Measurements from ENCODE around the gene LSG1. TPM values are rescaled to one million over a fixed set of nuclear protein-coding genes. Genes with fewer than 3 reads are reported as not detected.
A peak's percentile ranks its signal among the peaks of the same experiment; 100 is the strongest.

The LSG1 gene
- total and polyA plus RNA-seq, 12 donors = 12.5 to 56.0 (median 23.1) TPM

- DNase-seq = peak; percentile 70 to 93 (median 78)
- TF ChIP-seq CTCF (IDR thresholded peaks at IDR 0.05) (peak; percentile 63 to 97 (median 93)), POLR2A (IDR thresholded peaks at IDR 0.05) (no peak)
- Histone ChIP-seq H3K9me3 (replicated peaks in 1 of 3) (no peaks in the 10 kb centered on the region), H3K4me3 (no peak overlapping the region), H3K4me1 (replicated peaks in 1 of 2) (peaks cover 18 to 30% of the 10 kb centered on the region in 2 donors), H3K36me3 (replicated peaks in 1 of 2) (no peaks in the 10 kb centered on the region), H3K27ac (peak overlapping the region in 3 of 5 donors; percentile 13 to 60 (median 48)), H3K27me3 (peaks cover 7% of the 10 kb centered on the region)
- intact Hi-C loops (cut with DNase I) = loop anchor here in 1 of 2 donors (2.0 to 10.0 kb wide), 3 partner anchors 424 to 842 kb away; no protein-coding TSS in a partner anchor
- WGBS, 4 donors = 20 to 36% (median 32%) methylated on average over 5 to 14 of the region's 14 CpGs
Measured at GRCh38 chr3:194682694-194683310, 10.8 kb upstream of the LSG1 start.

DNA sequence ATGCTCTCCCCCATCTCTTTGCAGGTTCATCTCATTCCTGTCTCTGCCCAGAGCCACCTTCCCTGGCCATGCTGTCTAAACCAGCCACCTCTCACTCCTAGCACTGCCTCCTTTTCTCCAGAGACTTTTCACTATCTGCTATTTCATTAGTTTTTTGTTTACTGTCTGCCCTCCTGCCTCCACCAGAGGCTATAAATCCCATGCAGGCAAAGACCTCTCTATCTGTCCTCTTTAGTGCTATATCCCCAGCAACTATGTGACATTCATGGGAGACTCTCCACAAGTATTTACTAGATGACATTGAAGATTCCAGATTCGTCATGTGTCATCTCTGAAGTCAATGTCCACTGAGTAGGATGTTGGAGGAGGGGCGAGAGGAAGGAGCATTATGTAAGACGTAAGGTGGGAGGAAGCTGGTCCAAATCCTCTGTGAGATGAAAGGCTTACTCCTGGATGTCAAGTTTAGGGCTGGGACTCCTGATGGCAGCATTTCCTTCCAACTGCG lies 10.2 kb upstream of the LSG1 start:
- WGBS, 4 donors = 18 to 21% (median 19%) methylated on average over 4 of the region's 4 CpGs
- Histone ChIP-seq H3K27me3 (peaks cover 2% of the 10 kb centered on the region), H3K4me1 (replicated peaks in 1 of 2) (peaks cover 12 to 25% of the 10 kb centered on the region in 2 donors), H3K27ac (no peak overlapping the region), H3K36me3 (replicated peaks in 1 of 2) (no peaks in the 10 kb centered on the region), H3K9me3 (replicated peaks in 1 of 3) (no peaks in the 10 kb centered on the region), H3K4me3 (no peak overlapping the region)
- intact Hi-C loops (cut with DNase I) = loop anchor here in 1 of 2 donors (2.0 to 10.0 kb wide), 3 partner anchors 425 to 843 kb away; no protein-coding TSS in a partner anchor
- DNase-seq = no peak
- TF ChIP-seq POLR2A (IDR thresholded peaks at IDR 0.05) (no peak), CTCF (IDR thresholded peaks at IDR 0.05) (no peak)

DNA sequence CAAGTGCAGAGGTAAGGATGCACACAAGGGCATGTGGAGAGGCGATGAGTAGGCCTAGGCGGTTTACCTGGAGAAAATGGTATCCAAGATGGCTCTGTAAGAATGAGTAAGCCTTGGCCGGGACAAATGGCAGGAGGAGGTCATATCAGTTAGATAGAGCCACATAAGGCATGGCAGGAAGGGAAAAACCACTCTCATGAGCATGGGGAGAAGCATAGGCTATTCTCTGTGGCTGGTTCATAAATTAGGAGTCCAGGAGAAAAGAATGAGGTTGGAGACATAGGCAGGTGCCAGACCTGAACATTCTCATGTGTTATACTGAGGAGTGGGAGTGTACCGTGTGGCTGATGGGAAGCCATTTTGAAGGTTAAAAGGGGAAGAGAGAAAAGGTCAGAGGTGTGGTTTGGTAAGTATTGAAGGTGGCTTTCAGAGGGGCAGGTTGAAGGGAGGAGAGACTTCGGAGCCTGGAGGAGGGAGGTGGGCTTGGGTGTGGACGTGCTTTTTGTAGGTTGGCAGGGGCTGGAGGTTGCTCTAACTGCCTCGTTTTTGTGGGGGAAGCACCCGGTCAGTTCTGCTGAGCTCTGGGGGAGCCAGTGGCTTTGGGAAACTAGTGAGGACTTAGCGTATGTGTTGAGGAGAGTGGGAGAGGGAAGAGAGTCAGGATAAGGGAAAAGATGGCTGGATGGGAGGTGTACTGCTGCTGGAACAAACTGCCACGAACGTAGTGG lies 9.1 kb upstream of the LSG1 start:
- intact Hi-C loops (cut with DNase I) = loop anchor here in 1 of 2 donors (5.0 to 10.0 kb wide), 2 partner anchors 426 to 844 kb away; no protein-coding TSS in a partner anchor
- WGBS, 4 donors = 64 to 72% (median 67%) methylated on average over 11 of the region's 11 CpGs
- no peaks in the 10 kb centered on the region for H3K36me3 ChIP-seq (replicated peaks in 1 of 2)
- no peaks in the 10 kb centered on the region for H3K9me3 ChIP-seq (replicated peaks in 1 of 3)
- DNase-seq = no peak
- H3K4me1 ChIP-seq (replicated peaks in 1 of 2) = peaks cover 0 to 16% of the 10 kb centered on the region in 2 donors
- H3K27me3 ChIP-seq = no peaks in the 10 kb centered on the region
- H3K4me3 ChIP-seq = no peak overlapping the region
- TF ChIP-seq POLR2A (IDR thresholded peaks at IDR 0.05) (no peak), CTCF (IDR thresholded peaks at IDR 0.05) (no peak)
- H3K27ac ChIP-seq = no peak overlapping the region

- 53 to 70% (median 66%) methylated on average over 1 of the region's 1 CpG for WGBS, 4 donors
- intact Hi-C loops (cut with DNase I) = loop anchor here in 1 of 2 donors (2.0 kb wide), 1 partner anchor 584 kb away; no protein-coding TSS in a partner anchor
- peaks cover 0 to 3% of the 10 kb centered on the region in 2 donors for H3K4me1 ChIP-seq (replicated peaks in 1 of 2)
- H3K9me3 ChIP-seq (replicated peaks in 1 of 3) = no peaks in the 10 kb centered on the region
- TF ChIP-seq POLR2A (IDR thresholded peaks at IDR 0.05) (no peak), CTCF (IDR thresholded peaks at IDR 0.05) (no peak)
- no peaks in the 10 kb centered on the region for H3K36me3 ChIP-seq (replicated peaks in 1 of 2)
- H3K4me3 ChIP-seq = no peak overlapping the region
- DNase-seq = no peak
- no peaks in the 10 kb centered on the region for H3K27me3 ChIP-seq
- H3K27ac ChIP-seq = no peak overlapping the region
Measured at GRCh38 chr3:194676471-194676870, 4.5 kb upstream of the LSG1 start.

All from adrenal gland (tissue), 12 donors.